GF-D8 (cell line): Measurements from ENCODE around the gene SDSL.

Experiments
- DNase-seq: peaks from one replicate; lab custom pipeline; 2025; lab: John Stamatoyannopoulos, UW

Gene SDSL, protein sequence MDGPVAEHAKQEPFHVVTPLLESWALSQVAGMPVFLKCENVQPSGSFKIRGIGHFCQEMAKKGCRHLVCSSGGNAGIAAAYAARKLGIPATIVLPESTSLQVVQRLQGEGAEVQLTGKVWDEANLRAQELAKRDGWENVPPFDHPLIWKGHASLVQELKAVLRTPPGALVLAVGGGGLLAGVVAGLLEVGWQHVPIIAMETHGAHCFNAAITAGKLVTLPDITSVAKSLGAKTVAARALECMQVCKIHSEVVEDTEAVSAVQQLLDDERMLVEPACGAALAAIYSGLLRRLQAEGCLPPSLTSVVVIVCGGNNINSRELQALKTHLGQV

DNA sequence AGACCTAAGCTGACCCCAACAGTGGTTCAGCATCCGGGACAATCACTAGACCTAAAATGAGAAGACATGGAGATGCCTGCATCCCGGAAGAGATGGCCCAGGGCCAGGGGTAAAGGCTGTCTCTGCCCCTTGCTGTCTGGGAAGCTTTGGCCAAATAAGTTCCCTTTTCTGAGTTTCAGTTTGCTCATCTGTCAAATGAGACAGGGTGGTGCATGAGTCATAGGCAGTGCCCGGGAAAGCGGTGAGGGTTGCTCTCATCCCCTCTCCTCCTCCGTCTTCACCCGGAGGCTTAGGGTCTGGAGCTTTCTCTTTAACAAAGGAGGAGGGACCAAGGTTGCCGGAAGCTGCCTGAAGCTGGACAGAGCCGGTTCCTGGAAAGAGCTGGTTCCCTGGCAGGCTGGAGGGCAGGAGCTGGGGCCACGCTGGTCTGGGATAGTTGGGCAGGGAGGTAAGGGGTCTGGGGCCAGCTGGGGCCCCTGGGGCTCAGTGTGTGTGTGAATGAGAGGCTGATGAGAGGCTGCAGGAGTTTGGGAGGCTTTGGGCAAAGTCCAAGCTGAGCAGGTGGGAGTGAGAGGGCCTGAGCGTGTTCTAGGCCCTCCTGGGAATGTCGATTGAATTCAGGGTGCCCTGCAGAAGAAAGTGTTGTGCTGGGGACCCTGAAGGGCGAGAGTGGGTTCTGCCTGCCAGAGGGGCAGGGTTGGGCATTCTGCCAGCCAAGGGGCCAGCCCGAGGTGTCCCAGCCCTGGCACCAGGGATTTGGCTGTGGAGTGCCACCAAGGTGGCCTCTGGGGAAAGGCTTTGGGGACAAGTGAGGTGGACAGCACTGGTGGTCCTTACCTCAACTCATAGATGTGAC lies at the start of gene SDSL:
TSS of gene SDSL (plus strand) at position 351 of the 856 bp plus-strand sequence. CDS start 5,603 bp downstream, outside the sequence.
- peak; percentile 78 for DNase-seq

DNA sequence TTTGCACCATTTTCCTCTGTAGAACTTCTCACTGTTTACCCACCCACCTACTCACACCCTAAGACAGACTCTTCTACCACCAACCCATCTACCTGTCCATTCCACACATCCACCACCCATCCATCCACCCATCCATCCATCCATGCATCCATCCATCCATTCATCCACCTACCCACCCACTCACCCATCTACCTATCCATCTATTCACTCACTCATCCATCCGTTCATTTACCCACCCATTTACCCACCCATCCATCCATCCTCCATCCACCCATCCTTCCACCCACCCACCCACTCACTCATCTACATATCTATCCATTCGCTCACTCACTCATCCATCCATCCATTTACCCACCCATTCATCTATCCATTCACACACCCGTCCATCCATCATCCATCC lies 48.7 kb upstream of the SDSL start:
- DNase-seq, result no peak

DNA sequence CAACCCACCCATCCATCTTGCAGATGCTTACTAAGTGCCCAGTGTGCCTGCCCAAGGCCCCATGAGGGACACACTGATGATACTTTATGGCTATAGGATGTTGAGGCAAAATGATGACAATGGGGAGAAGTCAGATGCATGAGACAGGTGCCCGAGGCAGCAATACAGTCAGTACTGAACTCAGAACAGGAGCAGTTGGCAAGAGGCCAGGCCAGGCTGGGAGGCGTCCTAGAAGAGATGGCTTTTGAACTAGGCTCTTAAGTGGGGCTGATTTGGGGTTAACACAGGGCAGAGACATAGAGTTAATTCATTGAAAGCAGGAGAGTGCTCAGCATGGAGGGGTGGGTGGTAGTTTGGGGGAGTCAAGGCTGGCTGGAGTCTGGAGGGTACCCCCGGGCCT lies 48.2 kb upstream of the SDSL start:
- DNase-seq, result no peak

DNA sequence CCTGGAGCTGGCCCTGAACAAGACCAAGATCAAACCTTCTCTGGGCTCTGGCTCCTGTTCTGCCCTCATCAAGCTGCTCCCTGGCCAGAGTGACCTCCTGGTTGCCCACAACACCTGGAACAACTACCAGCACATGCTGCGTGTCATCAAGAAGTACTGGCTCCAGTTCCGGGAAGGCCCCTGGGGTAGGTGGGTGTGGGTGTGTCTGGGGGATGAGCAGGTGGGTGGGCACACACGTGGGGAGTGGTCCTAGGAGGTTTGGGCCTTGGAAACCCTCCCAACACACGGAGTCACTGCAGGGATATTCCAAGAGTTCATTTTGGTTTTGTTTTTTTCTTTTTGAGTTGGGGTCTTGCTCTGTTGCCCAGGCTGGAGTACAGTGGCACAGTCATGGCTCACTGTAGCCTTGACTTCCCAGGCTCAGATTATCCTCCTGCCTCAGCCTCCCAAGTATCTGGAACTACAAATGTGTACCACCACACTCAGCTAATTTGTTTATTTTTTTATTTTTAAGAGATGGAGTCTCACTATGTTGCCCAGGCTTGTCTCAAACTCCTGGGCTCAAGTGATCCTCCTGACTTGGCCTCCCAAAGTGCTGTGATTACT lies 47.3 kb upstream of the SDSL start:
- DNase-seq, result no peak

DNA sequence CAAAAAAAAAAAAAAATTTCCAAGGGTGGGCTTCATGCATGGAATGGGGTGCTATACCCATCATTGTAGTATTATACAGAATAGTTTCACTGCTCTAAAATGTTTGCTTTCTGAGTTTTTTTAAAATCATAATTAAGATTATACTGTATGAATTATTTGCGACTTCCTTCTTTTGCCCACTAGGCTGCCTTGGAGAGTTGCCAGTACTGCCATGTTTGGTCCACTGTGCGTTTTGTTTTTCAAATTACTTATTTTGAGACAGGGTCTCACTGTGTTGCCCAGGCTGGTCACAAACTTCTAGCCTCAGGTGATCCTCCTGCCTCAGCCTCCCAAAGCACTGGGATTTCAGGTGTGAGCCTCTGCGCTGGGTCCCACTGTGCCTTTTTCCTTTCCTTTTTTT lies 43.9 kb upstream of the SDSL start:
- DNase-seq, result no peak

DNA sequence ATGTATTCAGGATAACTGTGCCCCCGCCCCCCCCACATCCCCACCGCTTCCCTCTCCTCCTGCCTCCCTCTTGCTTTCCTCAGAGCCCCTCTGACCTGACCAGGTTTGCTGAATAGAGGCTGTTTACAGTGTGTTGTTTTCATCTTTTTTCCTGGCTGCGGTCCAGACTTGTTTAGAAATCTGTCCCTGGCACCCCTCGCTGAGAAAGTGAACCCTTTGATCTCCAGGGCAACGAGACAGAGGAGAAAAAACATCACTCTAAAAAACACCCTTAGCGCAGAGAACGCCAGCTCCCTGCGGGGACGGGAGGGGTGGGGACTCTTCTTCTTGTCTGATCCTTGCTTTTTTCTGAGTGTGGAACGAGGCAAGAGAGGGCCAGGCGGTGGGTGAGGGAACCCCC lies 41.0 kb upstream of the SDSL start:
- DNase-seq, result no peak

DNA sequence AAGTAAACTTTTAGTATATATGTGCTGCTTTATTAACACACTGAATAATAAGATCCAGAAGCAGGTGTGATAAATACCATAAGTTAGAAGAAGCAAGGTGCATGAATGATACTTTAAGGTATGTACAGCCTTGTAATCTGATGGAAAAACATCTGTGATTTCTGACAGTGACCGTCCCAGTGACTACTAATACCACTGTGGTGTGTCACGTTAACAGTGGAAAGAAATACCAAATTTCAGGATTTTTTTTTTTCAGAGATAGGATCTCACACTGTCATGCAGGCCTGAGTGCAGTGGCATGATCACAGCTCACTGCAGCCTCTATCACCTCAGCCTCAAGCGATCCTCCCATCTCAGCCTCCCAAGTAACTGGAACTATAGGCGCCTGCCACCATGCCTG lies 40.0 kb upstream of the SDSL start:
- DNase-seq, result no peak

DNA sequence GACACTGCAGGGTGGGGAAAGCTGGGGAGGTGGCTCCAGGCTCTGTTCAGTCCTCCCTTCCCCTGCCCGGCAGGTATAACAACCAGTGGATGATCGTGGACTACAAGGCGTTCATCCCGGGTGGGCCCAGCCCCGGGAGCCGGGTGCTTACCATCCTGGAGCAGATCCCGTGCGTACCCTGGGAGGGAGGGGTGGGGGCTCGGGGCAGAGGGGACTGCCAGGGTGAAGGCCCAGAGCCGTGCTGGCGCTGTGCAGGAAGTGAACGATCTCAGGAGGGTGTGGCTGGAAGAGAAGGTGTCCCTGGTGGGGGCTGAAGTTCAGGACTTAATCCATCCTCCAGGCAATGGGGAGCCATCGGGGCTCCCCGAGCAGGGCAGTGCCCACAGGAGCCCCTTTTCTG lies 37.4 kb upstream of the SDSL start:
- no peak for DNase-seq

DNA sequence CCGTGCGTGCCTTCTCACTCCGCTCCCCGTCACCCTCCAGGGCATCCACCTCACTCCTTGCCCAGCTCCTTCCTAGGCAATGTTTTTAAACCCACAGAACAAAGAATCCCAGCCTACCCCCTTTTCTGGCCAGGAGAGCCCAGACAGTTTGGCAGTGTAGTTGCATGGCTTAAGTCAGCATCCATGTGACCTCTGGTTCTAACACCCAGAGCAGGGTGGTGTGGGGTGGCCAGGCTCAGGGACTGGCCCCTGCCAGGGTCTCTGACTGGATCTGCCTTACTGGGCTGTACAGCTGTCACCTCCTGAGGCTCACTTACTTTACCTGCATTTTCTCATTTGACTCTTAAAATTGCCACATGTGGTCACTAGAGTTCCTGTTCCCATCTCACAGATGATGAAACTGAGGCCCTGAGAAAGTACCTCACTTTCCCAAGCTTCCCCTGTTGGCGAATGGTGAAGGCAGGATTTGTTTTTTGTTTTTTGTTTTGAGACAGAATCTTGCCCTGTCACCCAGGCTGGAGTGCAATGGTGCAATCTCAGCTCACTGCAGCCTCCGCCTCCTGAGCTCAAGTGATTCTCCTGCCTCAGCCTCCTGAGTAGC lies 36.8 kb upstream of the SDSL start:
- DNase-seq, result no peak

DNA sequence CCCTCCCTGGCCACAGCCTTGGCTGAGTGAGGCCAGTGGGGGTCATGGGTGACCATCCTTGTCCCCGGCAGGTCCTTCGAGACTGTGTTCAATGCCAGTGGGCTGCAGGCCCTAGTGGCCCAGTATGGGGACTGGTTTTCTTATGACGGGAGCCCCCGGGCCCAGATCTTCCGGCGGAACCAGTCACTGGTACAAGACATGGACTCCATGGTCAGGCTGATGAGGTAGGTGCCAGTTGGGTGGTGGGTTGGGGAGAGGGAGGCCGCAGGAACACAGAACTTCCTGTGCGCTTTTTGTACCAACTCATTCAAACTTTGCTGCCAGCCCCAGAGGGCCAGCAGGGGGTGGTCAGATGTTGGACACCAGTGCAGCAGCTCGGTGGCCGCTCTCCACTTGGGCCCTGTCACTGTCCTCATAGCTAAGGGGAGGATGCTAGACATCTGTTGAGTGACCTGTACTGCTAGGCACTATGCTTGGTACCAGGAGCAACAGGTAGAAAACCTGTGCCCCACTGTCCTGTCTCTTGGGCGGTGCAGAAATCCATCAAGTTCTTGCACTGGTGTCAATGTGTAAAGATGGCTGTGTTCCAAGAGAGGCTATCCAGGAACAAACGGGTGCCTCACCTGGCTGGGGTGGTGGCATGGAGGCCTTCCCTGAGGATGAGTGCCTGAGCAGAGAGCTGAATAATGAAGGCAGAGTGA lies 35.2 kb upstream of the SDSL start:
- DNase-seq, result no peak

DNA sequence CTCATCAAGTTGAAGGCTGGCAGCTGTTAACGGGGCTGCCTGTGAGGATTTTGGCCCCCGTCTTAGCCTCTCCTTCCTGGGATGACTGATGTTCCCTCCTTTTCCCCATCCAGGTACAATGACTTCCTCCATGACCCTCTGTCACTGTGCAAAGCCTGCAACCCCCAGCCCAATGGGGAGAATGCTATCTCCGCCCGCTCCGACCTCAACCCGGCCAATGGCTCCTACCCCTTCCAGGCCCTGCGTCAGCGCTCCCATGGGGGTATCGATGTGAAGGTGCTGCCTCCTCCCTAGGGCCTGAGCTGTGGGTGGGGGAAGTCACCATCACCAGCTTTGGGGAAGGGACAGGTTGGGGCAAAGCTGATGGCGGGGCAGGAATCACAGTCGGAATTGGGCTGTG lies 34.5 kb upstream of the SDSL start:
- no peak for DNase-seq

DNA sequence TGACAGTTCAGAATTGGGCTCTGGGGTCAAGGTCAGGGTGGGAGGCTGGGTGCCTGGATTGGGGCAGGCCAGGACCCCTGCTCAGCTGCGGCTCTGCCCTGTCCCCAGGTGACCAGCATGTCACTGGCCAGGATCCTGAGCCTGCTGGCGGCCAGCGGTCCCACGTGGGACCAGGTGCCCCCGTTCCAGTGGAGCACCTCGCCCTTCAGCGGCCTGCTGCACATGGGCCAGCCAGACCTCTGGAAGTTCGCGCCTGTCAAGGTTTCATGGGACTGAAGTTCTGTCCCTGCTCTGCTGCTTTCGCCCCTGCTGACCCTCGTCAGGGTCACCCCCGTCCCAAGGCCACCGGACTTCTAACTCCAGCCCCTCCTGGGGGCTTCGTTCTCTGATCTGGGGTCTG lies 33.8 kb upstream of the SDSL start:
- DNase-seq, result no peak

DNA sequence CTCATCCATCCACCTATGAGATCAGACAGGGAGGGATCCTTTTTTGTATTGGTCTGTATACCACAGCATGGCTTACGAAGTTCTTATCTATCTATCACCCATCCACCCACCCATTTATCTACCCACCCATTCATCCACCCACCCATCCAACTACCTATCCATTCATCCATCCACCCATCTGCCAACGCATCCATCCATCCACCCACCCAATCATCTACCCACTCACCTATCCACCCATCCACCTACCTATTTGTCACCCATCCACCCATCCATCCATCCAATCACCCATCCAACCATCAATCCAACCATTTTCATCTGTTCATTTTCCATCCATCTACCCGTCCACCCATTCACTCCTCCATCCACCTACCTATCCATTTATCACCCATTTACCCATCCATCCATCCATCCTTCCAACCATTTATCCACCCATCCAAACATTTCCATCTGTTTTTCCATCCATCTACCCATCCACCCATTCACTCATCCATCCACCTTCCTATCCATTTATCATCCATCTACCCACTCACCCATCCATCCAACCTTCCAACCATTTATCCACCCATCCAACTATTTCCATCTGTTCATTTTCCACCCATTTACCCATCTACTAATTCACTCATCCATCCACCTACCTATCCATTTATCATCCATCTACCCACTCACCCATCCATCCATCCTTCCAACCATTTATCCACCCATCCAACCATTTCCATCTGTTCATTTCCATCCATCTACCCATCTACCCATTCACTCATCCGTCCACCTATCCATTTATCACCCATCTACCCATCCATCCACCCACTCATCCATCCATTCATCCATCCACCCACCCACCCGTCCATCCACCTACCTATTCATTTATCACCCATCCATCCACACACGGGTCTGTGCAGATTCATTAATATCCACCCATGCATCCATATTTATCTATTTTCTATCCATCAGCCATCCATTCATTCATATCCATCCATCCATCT lies 31.8 kb upstream of the SDSL start:
- no peak for DNase-seq

DNA sequence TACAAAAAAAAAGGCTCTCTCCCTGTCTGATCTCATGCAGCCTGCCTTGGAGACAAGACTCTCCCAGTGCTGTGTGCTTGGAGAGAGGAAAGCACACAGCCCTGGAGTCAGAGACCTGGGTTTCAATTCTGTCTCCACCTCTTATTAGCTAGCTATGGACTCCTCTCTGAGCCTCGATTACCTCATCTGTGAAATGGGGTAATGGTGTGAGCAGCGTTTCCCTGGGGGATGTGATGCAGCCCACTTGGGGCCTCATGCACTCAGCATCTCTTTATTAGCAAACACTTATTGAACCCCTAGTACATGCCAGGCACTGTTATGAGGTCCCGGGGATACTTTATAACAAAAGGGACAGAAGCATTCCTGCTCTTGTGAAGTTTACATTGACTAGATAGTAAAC lies 31.0 kb upstream of the SDSL start:
- DNase-seq, result no peak

DNA sequence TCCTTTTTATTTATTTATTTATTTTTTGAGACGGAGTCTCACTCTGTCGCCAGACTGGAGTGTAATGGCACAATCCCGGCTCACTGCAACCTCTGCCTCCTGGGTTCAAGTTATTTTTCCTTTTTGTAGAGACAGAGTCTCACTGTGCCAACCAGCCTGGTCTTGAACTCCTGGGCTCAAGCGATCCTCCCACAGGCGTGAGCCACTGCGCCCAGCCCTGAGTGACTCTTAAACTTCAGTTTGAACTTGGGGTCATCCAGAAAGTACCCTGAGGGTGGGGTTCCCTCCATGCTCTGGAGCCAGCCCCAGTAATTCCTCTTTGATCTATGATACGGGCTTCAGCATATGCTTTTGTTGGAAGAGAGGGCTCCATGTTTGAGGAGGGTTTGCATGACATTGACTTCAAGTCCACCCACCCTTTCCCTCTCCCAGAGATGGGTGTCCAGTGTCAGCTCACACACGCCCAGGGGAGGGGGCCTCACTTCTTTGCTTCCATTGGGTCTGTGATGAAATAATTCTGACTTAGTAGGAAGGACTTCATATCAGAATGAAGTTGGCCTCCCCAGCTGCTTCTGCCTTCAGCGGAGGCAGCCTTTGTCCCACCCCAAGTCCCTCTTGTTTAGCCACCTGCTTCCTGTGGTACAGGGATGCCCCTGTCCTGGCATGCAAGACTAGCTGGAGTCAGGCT lies 30.4 kb upstream of the SDSL start:
- no peak for DNase-seq

DNA sequence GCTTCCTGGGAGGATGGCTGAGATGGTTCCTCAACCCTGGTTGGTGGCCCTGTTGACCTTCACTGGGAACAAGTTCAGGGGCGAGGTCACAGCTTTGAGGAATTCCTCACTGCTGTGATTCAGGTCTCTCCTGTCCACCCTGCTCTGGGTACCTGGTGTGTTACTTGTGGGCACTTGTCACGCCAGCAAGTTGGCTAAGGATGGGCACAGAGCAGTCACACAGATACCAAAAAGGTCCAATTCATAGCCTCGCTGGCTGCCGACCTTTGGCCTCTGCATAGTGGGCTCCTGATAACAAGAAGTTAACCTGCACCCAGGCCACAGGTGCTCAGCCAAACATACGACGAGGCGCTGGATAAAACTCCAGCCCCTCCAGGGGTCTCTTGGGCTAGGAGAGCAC lies 29.7 kb upstream of the SDSL start:
- DNase-seq, result no peak

DNA sequence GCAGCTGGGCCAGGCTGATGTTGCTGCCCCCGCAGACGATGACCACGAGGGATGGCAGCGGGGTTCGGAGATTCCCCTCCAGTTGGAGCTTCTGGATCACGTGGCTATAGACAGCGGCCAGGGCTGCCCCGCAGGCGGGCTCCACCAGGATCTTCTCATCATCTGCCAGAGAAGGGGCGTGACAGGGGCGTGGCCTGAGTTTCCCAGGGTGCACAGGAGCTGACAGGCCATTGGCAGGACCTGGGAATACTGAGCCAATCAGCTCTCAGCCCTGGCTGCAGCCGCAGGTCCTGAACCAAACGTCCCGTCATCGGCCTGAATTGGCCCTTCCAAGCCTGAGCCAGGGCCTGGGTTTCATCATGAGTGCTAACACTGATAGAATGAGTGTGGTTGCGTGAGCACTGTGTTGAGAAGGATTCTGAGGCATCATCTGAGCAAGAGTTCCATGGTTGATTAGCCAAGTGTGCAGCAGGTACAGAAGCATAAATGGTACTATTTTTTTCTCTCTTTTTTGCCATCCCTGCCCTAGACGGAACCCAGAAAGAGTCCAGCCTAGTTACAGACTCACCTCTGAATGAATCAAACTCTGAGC lies 29.1 kb upstream of the SDSL start:
- no peak for DNase-seq

DNA sequence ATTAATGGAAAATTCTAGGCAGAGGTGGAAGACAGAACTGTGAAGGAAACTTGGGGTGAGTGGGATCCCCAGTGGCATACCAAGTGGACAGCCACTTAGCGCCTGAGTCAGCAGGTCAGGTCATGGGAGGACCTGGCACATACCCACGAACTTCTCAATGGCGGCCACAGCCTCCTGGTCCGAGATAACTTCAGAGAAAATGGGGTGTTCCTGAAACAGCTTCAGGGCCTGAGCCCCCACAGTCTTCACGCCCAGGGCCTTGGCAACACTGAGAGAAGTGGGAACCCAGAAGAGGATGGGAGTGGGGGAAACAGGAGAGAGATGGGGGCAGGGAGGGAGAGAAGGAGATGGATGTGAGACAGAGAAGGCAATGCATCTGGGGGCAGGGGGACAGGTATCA lies 28.4 kb upstream of the SDSL start:
- no peak for DNase-seq

DNA sequence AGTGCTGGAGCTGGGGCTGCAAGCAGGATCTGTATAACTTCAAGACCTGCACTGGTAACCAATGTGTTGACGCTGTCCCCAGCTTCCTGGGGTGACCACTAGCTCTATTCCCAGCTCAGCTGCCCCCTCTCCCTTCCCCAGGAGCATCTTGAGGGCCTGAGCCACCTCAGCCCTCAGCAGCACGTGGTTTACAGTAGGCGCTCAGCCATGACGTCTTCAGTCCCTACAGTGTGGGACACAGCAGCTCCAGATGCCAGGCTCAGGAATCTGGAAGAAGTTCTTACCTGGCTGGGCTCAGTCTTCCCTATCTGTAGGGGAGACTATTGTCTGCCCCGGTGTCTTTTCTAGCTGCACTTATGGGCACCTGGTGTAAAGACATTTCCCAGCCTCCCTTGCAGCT lies 27.1 kb upstream of the SDSL start:
- DNase-seq, result no peak

DNA sequence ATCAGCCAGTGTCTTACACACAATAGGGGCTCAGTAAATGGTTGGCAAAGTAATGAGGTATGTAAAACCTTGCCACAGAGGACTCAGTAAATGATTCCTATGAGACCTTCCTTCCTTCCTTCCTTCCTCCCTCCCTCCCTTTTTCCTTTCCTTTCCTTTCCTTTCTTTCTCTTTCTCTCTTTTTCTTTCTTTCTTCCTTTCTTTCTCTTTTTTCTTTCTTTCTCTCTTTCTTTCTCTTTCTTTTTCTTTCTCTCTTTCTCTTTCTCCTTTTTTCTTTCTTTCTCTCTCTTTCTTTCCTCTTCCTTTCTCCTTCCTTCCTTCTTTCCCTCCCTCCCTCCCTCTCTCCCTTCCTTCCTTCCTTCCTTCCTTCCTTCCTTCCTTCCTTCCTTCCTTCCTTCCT lies 26.0 kb upstream of the SDSL start:
- DNase-seq, result no peak
